Nephron progenitor cell (in vitro differentiated cells): ENCODE measurements around the gene THSD1.
A peak's percentile ranks its signal among the peaks of the same experiment; 100 is the strongest.

Source experiments
- DNase-seq: peaks from one replicate; pipeline ENCODE4 v3.0.0; 2021
- H3K27ac Mint-ChIP-seq: 2 replicates; pipeline ENCODE4 v1.8.0; 2021; ENCODE audit warnings: mild to moderate bottlenecking, moderate library complexity, mixed read lengths
- H3K27me3 Mint-ChIP-seq: 2 replicates; pipeline ENCODE4 v1.8.0; 2021; ENCODE audit warnings: mild to moderate bottlenecking, low read depth, mixed read lengths; ENCODE audit not compliant: poor library complexity
- H3K36me3 Mint-ChIP-seq: 2 replicates; pipeline ENCODE4 v1.8.0; 2021; ENCODE audit warnings: low read depth, mixed read lengths
- H3K4me1 Mint-ChIP-seq: 2 replicates; pipeline ENCODE4 v1.8.0; 2021; ENCODE audit warnings: mixed read lengths
- H3K4me3 Mint-ChIP-seq: 2 replicates; pipeline ENCODE4 v1.8.0; 2021; ENCODE audit warnings: mild to moderate bottlenecking, moderate library complexity, mixed read lengths
- H3K9me3 Mint-ChIP-seq: 2 replicates; pipeline ENCODE4 v1.8.0; 2021; ENCODE audit warnings: mild to moderate bottlenecking, moderate library complexity, mixed read lengths
- CTCF ChIP-seq: fragments of 200-600 bp; sonication (generic); IDR thresholded peaks from 2 replicates; pipeline ENCODE4 v1.5.0; 2021; ENCODE audit warnings: antibody characterized with exemption

The THSD1 gene

GRCh38 chr13:52356327-52356726, 49.6 kb downstream of the THSD1 start:
- no peak for DNase-seq
- no peak for TF ChIP-seq CTCF
- H3K27me3 Mint-ChIP-seq, result peaks cover 6% of the 10 kb centered on the region
- peaks cover 3% of the 10 kb centered on the region for H3K9me3 Mint-ChIP-seq
- H3K4me1 Mint-ChIP-seq, result peaks cover 9% of the 10 kb centered on the region
- no peak overlapping the region for H3K27ac Mint-ChIP-seq
- no peaks in the 10 kb centered on the region for H3K36me3 Mint-ChIP-seq
- no peak overlapping the region for H3K4me3 Mint-ChIP-seq

GRCh38 chr13:52353193-52353592, 52.8 kb downstream of the THSD1 start:
- Mint-ChIP-seq H3K36me3 (no peaks in the 10 kb centered on the region), H3K4me3 (no peak overlapping the region), H3K27me3 (peaks cover 6% of the 10 kb centered on the region), H3K4me1 (peaks cover 13% of the 10 kb centered on the region), H3K9me3 (peaks cover 10% of the 10 kb centered on the region), H3K27ac (no peak overlapping the region)
- no peak for DNase-seq
- TF ChIP-seq CTCF, result no peak

- H3K27ac Mint-ChIP-seq, result no peak overlapping the region
- peaks cover 36% of the 10 kb centered on the region for H3K4me1 Mint-ChIP-seq
- H3K4me3 Mint-ChIP-seq, result no peak overlapping the region
- no peak for DNase-seq
- no peaks in the 10 kb centered on the region for H3K36me3 Mint-ChIP-seq
- H3K9me3 Mint-ChIP-seq, result peaks cover 7% of the 10 kb centered on the region
- H3K27me3 Mint-ChIP-seq, result peaks cover 6% of the 10 kb centered on the region
- no peak for TF ChIP-seq CTCF
Observed at GRCh38 chr13:52348983-52349780, 56.8 kb downstream of the THSD1 start.

- Mint-ChIP-seq H3K4me3 (no peak overlapping the region), H3K36me3 (no peaks in the 10 kb centered on the region), H3K4me1 (peaks cover 29% of the 10 kb centered on the region), H3K27me3 (peaks cover 6% of the 10 kb centered on the region), H3K27ac (no peak overlapping the region), H3K9me3 (peaks cover 7% of the 10 kb centered on the region)
- DNase-seq, result peak; percentile 12
- no peak for TF ChIP-seq CTCF
Observed at GRCh38 chr13:52348071-52348470, 57.9 kb downstream of the THSD1 start.

- H3K9me3 Mint-ChIP-seq, result peaks cover 7% of the 10 kb centered on the region
- no peak for DNase-seq
- TF ChIP-seq CTCF, result no peak
- peaks cover 29% of the 10 kb centered on the region for H3K4me1 Mint-ChIP-seq
- no peaks in the 10 kb centered on the region for H3K27me3 Mint-ChIP-seq
- H3K36me3 Mint-ChIP-seq, result no peaks in the 10 kb centered on the region
- no peak overlapping the region for H3K27ac Mint-ChIP-seq
- no peak overlapping the region for H3K4me3 Mint-ChIP-seq
Observed at GRCh38 chr13:52345631-52346251, 60.2 kb downstream of the THSD1 start.

- Mint-ChIP-seq H3K27me3 (no peaks in the 10 kb centered on the region), H3K4me3 (no peak overlapping the region), H3K4me1 (peaks cover 29% of the 10 kb centered on the region), H3K9me3 (peaks cover 6% of the 10 kb centered on the region), H3K27ac (no peak overlapping the region), H3K36me3 (no peaks in the 10 kb centered on the region)
- no peak for TF ChIP-seq CTCF
- no peak for DNase-seq
Observed at GRCh38 chr13:52345048-52345447, 60.9 kb downstream of the THSD1 start.
